Calu3 (cell line): ENCODE data around the gene PYGO2. TPM values are rescaled to one million over a fixed set of nuclear protein-coding genes. Genes with fewer than 3 reads are reported as not detected.
A peak's percentile ranks its signal among the peaks of the same experiment; 100 is the strongest.

Experiments used
- BruUV-seq: library from RNA; stranded (reverse); fragments of 400-500 nt; replicated peaks from 2 replicates; lab custom pipeline; 2021; lab: Mats Ljungman, UMichigan
- CTCF ChIA-PET: fragments of 300-600 bp; sonication (Branson Sonifier 250); formaldehyde crosslinking; loops from one replicate; lab custom pipeline; 2022; ENCODE audit warnings: antibody characterized with exemption; lab: Charles Lee
- DNase-seq: peaks from one replicate; pipeline ENCODE4 v3.0.0; 2022
- H3K27ac Mint-ChIP-seq: one replicate; pipeline ENCODE4 v1.8.0; 2022; ENCODE audit warnings: mixed read lengths; ENCODE audit not compliant: unreplicated experiment
- H3K27me3 Mint-ChIP-seq: one replicate; pipeline ENCODE4 v1.8.0; 2022; ENCODE audit warnings: mixed read lengths; ENCODE audit not compliant: unreplicated experiment
- H3K36me3 Mint-ChIP-seq: one replicate; pipeline ENCODE4 v1.8.0; 2022; ENCODE audit warnings: mild to moderate bottlenecking, moderate library complexity, mixed read lengths; ENCODE audit not compliant: insufficient read depth, unreplicated experiment
- H3K4me1 Mint-ChIP-seq: one replicate; pipeline ENCODE4 v1.8.0; 2022; ENCODE audit warnings: mild to moderate bottlenecking, low read depth, mixed read lengths; ENCODE audit not compliant: unreplicated experiment
- H3K4me3 Mint-ChIP-seq: one replicate; pipeline ENCODE4 v1.8.0; 2022; ENCODE audit warnings: mild to moderate bottlenecking, low read depth, moderate library complexity, mixed read lengths; ENCODE audit not compliant: unreplicated experiment
- H3K9me3 Mint-ChIP-seq: one replicate; pipeline ENCODE4 v1.8.0; 2022; ENCODE audit warnings: low read depth, mixed read lengths; ENCODE audit not compliant: unreplicated experiment
- intact Hi-C: fragments of 100-400 bp; cut with micrococcal nuclease; formaldehyde crosslinking; loops from one replicate; pipeline ENCODE4 v1.10.0; 2022; ENCODE audit not compliant: unreplicated experiment
- total RNA-seq: library from RNA; stranded (reverse); gene quantifications from 2 replicates; pipeline ENCODE4 v1.2.3, GENCODE V29; 2022
- TF ChIP-seq, protein P1 (sequence below): fragments of 200-600 bp; IDR thresholded peaks from one replicate; pipeline ENCODE4 v1.8.0; 2022; ENCODE audit warnings: antibody characterized with exemption; ENCODE audit not compliant: unreplicated experiment

PYGO2 gene
- total RNA-seq, 1 experiment from 2014 or later: 45.6 TPM

GRCh38 chr1:155003766-155004351 lies 42.3 kb upstream of the PYGO2 start:
- intact Hi-C loops: loop anchor here (2.0 to 10.0 kb wide), 2 partner anchors 13 to 51 kb away; partner anchors contain the start of gene ADAM15
- no peaks in the 10 kb centered on the region for H3K9me3 Mint-ChIP-seq
- BruUV-seq: no TSS peak
- CTCF ChIA-PET: interaction anchor here (0.6 to 1.2 kb wide), 7 partner anchors 9 to 191 kb away, joined by 3 to 4 read pairs (median 3); partner anchors contain the start of genes ADAM15 and PMVK
- H3K4me3 Mint-ChIP-seq: peak overlapping the region; percentile 94
- DNase-seq: peak; percentile 78
- peaks cover 59% of the 10 kb centered on the region for H3K36me3 Mint-ChIP-seq
- TF ChIP-seq, protein P1, sequence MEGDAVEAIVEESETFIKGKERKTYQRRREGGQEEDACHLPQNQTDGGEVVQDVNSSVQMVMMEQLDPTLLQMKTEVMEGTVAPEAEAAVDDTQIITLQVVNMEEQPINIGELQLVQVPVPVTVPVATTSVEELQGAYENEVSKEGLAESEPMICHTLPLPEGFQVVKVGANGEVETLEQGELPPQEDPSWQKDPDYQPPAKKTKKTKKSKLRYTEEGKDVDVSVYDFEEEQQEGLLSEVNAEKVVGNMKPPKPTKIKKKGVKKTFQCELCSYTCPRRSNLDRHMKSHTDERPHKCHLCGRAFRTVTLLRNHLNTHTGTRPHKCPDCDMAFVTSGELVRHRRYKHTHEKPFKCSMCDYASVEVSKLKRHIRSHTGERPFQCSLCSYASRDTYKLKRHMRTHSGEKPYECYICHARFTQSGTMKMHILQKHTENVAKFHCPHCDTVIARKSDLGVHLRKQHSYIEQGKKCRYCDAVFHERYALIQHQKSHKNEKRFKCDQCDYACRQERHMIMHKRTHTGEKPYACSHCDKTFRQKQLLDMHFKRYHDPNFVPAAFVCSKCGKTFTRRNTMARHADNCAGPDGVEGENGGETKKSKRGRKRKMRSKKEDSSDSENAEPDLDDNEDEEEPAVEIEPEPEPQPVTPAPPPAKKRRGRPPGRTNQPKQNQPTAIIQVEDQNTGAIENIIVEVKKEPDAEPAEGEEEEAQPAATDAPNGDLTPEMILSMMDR: no peak
- H3K4me1 Mint-ChIP-seq: peaks cover 51% of the 10 kb centered on the region
- H3K27me3 Mint-ChIP-seq: no peaks in the 10 kb centered on the region
- H3K27ac Mint-ChIP-seq: peak overlapping the region; percentile 93

GRCh38 chr1:155003227-155003765 lies 41.7 kb upstream of the PYGO2 start:
- intact Hi-C loops: loop anchor here (2.0 to 10.0 kb wide), 2 partner anchors 14 to 52 kb away; partner anchors contain the start of gene ADAM15

DNA sequence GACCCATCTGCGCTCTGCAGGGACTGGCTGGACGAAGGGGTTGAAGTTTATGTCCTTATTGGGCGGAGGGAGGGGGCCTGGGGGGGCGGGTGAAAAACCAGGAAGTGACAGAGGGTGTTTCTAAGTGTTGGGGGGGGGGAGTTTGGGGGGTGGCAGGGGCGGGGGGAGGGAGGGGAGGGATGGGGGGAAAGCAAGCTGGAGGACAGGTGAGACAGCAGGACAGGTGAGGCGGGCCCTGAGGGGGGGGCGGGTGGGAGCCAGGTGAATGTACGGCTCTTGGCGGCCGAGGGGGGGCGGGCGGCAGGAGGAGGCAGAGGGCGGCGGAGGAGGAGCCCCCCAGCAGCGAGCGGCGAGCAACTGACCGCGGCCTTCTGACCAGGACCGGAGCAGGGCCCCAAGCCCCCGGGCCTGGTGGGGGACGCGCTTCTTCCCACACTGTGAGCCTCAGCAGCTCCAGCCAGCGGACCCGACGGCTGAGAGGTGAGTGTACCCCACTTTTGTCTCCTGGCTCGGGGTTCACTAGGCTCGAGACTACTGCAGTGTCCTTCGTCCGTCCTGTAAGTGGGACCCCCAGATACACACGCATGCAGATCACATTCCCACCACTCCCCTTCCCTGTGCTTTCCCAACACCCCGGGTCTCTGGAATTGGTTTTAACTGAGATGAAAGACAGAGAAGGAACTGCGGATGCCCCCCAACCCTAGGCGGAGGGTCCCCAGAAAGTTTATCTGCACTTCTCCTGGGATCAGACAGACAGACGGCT lies 41.1 kb upstream of the PYGO2 start, which contains the start of gene ZBTB7B:
Gene ZBTB7B, plus strand, starts transcription at position 339 of the 763 bp plus-strand sequence. CDS start 11,859 bp downstream, outside the sequence.
- Mint-ChIP-seq H3K9me3 (no peaks in the 10 kb centered on the region), H3K27me3 (no peaks in the 10 kb centered on the region), H3K4me1 (peaks cover 61% of the 10 kb centered on the region), H3K27ac (peak within 1 kb of the TSS; percentile 93), H3K36me3 (peaks cover 66% of the 10 kb centered on the region), H3K4me3 (peak within 1 kb of the TSS; percentile 94)
- BruUV-seq: no TSS peak
- peak; percentile 66 for DNase-seq
- TF ChIP-seq, protein P1: peak; percentile 17
- CTCF ChIA-PET: interaction anchor here (0.6 to 1.4 kb wide), 8 partner anchors 13 to 975 kb away, joined by 3 to 8 read pairs (median 5); no protein-coding TSS in a partner anchor
- intact Hi-C loops: loop anchor here (2.0 to 10.0 kb wide), 2 partner anchors 14 to 52 kb away; partner anchors contain the start of gene ADAM15

More at GRCh38 chr1:155003227-155003765, 41.7 kb upstream of the PYGO2 start:
- TF ChIP-seq, protein P1: no peak
- peaks cover 63% of the 10 kb centered on the region for H3K36me3 Mint-ChIP-seq
- H3K4me3 Mint-ChIP-seq: peak overlapping the region; percentile 94
- peaks cover 55% of the 10 kb centered on the region for H3K4me1 Mint-ChIP-seq
- H3K27ac Mint-ChIP-seq: peak overlapping the region; percentile 93
- no peaks in the 10 kb centered on the region for H3K27me3 Mint-ChIP-seq
- no peak for DNase-seq
- BruUV-seq: TSS peak; percentile 51
- no peaks in the 10 kb centered on the region for H3K9me3 Mint-ChIP-seq
- CTCF ChIA-PET: interaction anchor here (0.6 to 1.4 kb wide), 5 partner anchors 12 to 67 kb away, joined by 3 to 8 read pairs (median 3); partner anchors contain the start of gene PMVK
